ENCODE measurements around the gene ZBTB21. TPM values are rescaled to one million over a fixed set of nuclear protein-coding genes. Genes with fewer than 3 reads are reported as not detected.

ZBTB21 gene
- total and polyA plus RNA-seq, 9 of the 15 experiments (the other 6 are each of a cell fraction or from before 2014, with no cell fraction given), result 2.2 to 15.2 (median 8.7) TPM

DNA sequence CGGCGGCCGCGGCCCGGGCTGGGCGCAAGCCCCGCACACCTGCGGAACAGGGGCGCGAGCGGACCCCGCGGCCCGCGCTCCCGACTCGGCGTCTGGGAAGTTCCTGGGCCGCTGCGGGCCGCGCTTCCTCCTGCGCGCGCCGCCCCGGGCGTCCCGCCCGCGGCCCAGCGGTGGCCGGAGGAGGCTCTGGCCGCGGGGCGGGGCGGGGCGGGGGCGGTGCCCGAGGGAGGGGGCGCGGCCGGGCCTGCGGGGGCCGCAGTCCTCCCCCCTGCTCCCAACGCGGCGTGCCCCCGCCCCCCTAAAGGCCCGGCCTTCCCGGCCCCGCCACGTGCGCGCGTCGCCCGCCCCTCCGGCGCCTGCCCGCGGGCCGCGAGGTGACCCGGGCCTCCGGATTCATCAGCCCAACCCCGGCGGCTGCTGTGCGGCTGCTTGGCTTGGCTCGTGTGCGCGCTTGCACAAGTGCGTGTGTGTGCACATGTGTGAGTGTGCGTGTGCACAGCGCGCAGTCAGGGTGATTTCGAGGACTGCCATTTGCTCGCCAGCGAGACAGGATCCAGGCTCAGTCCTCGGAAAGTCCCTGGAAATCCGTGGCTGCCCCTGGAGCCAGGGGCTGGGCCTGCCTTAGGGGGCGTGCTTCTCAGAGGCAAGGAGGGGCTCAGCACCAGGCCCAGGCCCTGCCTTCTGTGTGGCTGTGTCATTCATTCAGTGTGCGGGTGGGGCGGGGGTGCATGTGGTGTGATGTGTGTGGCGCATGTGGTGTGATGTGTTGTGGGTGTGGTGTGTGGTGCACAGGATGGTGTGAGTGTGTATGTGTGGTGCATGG lies 56.1 kb downstream of the ZBTB21 start, which contains the start of gene C2CD2 (continued):
- TF ChIP-seq, protein P1, sequence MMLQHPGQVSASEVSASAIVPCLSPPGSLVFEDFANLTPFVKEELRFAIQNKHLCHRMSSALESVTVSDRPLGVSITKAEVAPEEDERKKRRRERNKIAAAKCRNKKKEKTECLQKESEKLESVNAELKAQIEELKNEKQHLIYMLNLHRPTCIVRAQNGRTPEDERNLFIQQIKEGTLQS (IDR thresholded peaks at IDR 0.05), result no peak
- TF ChIP-seq, protein P1 (CRISPR knock-in tag; conservative IDR thresholded peaks at IDR 0.05), result no peak
- TF ChIP-seq, protein P2, sequence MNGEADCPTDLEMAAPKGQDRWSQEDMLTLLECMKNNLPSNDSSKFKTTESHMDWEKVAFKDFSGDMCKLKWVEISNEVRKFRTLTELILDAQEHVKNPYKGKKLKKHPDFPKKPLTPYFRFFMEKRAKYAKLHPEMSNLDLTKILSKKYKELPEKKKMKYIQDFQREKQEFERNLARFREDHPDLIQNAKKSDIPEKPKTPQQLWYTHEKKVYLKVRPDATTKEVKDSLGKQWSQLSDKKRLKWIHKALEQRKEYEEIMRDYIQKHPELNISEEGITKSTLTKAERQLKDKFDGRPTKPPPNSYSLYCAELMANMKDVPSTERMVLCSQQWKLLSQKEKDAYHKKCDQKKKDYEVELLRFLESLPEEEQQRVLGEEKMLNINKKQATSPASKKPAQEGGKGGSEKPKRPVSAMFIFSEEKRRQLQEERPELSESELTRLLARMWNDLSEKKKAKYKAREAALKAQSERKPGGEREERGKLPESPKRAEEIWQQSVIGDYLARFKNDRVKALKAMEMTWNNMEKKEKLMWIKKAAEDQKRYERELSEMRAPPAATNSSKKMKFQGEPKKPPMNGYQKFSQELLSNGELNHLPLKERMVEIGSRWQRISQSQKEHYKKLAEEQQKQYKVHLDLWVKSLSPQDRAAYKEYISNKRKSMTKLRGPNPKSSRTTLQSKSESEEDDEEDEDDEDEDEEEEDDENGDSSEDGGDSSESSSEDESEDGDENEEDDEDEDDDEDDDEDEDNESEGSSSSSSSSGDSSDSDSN (IDR thresholded peaks at IDR 0.05; ENCODE audit: borderline replicate concordance in 1 of 2, low read depth in 2 of 2, low read length in 2 of 2), result peak in 1 of 2 experiments; percentile 43; a peak in 1 of 4 replicates
- TF ChIP-seq HDAC1 (IDR thresholded peaks at IDR 0.05) (peak in 1 of 2 experiments; percentile 78; a peak in 1 of 4 replicates), TAL1 (IDR thresholded peaks at IDR 0.05) (no peak), TEAD1 (CRISPR knock-in tag; IDR thresholded peaks at IDR 0.05) (peak in 1 of 2 experiments; percentile 30; a peak in 1 of 4 replicates), EWSR1 (IDR thresholded peaks at IDR 0.05; ENCODE audit: borderline replicate concordance, low read depth, partially characterized antibody) (no peak), ZNF124 (CRISPR knock-in tag; IDR thresholded peaks at IDR 0.05) (no peak), NCOA1 (IDR thresholded peaks at IDR 0.05; ENCODE audit: low read depth) (no peak), ZNF324 (CRISPR knock-in tag; IDR thresholded peaks at IDR 0.05) (no peak), TCF3 (CRISPR knock-in tag; IDR thresholded peaks at IDR 0.05) (no peak), MEF2A (IDR thresholded peaks at IDR 0.05; ENCODE audit: control insufficient read depth, low read depth, low read length) (no peak), GTF2A2 (tag; IDR thresholded peaks at IDR 0.05) (no peak), ZNF133 (CRISPR knock-in tag; IDR thresholded peaks at IDR 0.05) (no peak), BCOR (IDR thresholded peaks at IDR 0.05) (peak; percentile 22; the same call in 1 of the 2 replicates), RBFOX2 (IDR thresholded peaks at IDR 0.05; ENCODE audit: low read depth, low read length) (peak; percentile 71), RBM34 (IDR thresholded peaks at IDR 0.05; ENCODE audit: borderline replicate concordance, insufficient read depth, low read length) (no peak)
- TF ChIP-seq, protein P3, sequence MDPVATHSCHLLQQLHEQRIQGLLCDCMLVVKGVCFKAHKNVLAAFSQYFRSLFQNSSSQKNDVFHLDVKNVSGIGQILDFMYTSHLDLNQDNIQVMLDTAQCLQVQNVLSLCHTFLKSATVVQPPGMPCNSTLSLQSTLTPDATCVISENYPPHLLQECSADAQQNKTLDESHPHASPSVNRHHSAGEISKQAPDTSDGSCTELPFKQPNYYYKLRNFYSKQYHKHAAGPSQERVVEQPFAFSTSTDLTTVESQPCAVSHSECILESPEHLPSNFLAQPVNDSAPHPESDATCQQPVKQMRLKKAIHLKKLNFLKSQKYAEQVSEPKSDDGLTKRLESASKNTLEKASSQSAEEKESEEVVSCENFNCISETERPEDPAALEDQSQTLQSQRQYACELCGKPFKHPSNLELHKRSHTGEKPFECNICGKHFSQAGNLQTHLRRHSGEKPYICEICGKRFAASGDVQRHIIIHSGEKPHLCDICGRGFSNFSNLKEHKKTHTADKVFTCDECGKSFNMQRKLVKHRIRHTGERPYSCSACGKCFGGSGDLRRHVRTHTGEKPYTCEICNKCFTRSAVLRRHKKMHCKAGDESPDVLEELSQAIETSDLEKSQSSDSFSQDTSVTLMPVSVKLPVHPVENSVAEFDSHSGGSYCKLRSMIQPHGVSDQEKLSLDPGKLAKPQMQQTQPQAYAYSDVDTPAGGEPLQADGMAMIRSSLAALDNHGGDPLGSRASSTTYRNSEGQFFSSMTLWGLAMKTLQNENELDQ (CRISPR knock-in tag; IDR thresholded peaks at IDR 0.05; ENCODE audit: borderline replicate concordance), result no peak
- TF ChIP-seq, protein P4, sequence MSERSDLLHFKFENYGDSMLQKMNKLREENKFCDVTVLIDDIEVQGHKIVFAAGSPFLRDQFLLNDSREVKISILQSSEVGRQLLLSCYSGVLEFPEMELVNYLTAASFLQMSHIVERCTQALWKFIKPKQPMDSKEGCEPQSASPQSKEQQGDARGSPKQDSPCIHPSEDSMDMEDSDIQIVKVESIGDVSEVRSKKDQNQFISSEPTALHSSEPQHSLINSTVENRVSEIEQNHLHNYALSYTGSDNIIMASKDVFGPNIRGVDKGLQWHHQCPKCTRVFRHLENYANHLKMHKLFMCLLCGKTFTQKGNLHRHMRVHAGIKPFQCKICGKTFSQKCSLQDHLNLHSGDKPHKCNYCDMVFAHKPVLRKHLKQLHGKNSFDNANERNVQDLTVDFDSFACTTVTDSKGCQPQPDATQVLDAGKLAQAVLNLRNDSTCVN (CRISPR knock-in tag; IDR thresholded peaks at IDR 0.05), result no peak
- TF ChIP-seq, protein P5, sequence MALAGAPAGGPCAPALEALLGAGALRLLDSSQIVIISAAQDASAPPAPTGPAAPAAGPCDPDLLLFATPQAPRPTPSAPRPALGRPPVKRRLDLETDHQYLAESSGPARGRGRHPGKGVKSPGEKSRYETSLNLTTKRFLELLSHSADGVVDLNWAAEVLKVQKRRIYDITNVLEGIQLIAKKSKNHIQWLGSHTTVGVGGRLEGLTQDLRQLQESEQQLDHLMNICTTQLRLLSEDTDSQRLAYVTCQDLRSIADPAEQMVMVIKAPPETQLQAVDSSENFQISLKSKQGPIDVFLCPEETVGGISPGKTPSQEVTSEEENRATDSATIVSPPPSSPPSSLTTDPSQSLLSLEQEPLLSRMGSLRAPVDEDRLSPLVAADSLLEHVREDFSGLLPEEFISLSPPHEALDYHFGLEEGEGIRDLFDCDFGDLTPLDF (CRISPR knock-in tag; IDR thresholded peaks at IDR 0.05), result no peak

All from K562 (cell line).